ENCODE results near the gene C19orf33. TPM values are rescaled to one million over a fixed set of nuclear protein-coding genes. Genes with fewer than 3 reads are reported as not detected.

Gene C19orf33
- total and polyA plus RNA-seq, 9 of the 15 experiments (the other 6 are each of a cell fraction or from before 2014, with no cell fraction given), result 3.2 TPM; not detected in 8

GRCh38 chr19:38265921-38266429, 38.1 kb upstream of the C19orf33 start:
- in situ Hi-C loops (cut with MboI), result no loop called here
- H3K9me1 ChIP-seq (ENCODE audit: control insufficient read depth, insufficient read depth, low read length), result no peaks in the 10 kb centered on the region
- H3K27me3 ChIP-seq (ENCODE audit: control insufficient read depth in 2 of 2, insufficient read depth in 2 of 2, low read length in 2 of 2), result no peaks in the 10 kb centered on the region
- DNase-seq (ENCODE audit: extremely low read depth in 1 of 4, low spot score in 3 of 4) (no peak), FAIRE-seq (no peak), ATAC-seq (no peak)
- CTCF ChIA-PET (ENCODE audit: low intra/inter-chr PET ratio), result no interaction called here
- H3K4me2 ChIP-seq (ENCODE audit: insufficient read depth, low read length), result no peak overlapping the region
- peak overlapping the region in 1 of 2 experiments; percentile 21; a peak in 1 of 4 replicates for H3K9ac ChIP-seq (ENCODE audit: insufficient read depth in 1 of 2, low read depth in 2 of 2, low read length in 2 of 2)
- no peak for TF ChIP-seq PHF21A (IDR thresholded peaks at IDR 0.05; ENCODE audit: borderline replicate concordance, low read depth)
- TF ChIP-seq TCF7 (IDR thresholded peaks at IDR 0.05; ENCODE audit: borderline replicate concordance), result no peak
- no peak for TF ChIP-seq POLR2H (tag; IDR thresholded peaks at IDR 0.05; ENCODE audit: low read depth)
- no peak for TF ChIP-seq EP300 (IDR thresholded peaks at IDR 0.05; ENCODE audit: low read length)
- TF ChIP-seq, protein P1, sequence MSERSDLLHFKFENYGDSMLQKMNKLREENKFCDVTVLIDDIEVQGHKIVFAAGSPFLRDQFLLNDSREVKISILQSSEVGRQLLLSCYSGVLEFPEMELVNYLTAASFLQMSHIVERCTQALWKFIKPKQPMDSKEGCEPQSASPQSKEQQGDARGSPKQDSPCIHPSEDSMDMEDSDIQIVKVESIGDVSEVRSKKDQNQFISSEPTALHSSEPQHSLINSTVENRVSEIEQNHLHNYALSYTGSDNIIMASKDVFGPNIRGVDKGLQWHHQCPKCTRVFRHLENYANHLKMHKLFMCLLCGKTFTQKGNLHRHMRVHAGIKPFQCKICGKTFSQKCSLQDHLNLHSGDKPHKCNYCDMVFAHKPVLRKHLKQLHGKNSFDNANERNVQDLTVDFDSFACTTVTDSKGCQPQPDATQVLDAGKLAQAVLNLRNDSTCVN (CRISPR knock-in tag; IDR thresholded peaks at IDR 0.05), result no peak
- no peak for TF ChIP-seq LARP7 (IDR thresholded peaks at IDR 0.05)
- no peak for TF ChIP-seq ZNF79 (CRISPR knock-in tag; IDR thresholded peaks at IDR 0.05; ENCODE audit: low read depth)
- no peak for TF ChIP-seq KDM2B (CRISPR knock-in tag; IDR thresholded peaks at IDR 0.05)
- WGBS (ENCODE audit: insufficient coverage, low coverage, missing lambda C conversion rate), result 83% methylated on average over 11 of the region's 12 CpGs
- POLR2A ChIA-PET, result interaction anchor here (0.7 to 1.7 kb wide), 3 partner anchors 11 to 17 kb away, joined by 4 to 5 read pairs (median 4); no protein-coding TSS in a partner anchor
- no peaks in the 10 kb centered on the region for H3K79me2 ChIP-seq (ENCODE audit: control insufficient read depth, insufficient read depth, low read length)
- no peaks in the 10 kb centered on the region for H4K20me1 ChIP-seq (replicated peaks; ENCODE audit: control insufficient read depth, insufficient read depth, low read length)
- H3K36me3 ChIP-seq (ENCODE audit: control insufficient read depth, insufficient read depth, low read length), result no peaks in the 10 kb centered on the region
- no TSS peak for BruUV-seq (replicated peaks)
- H3K27ac ChIP-seq (ENCODE audit: extremely low read depth, low read depth, low read length), result no peak overlapping the region
- no peaks in the 10 kb centered on the region for H3K9me3 ChIP-seq (replicated peaks; ENCODE audit: control insufficient read depth, insufficient read depth, low read depth, low read length)
- peaks cover 44 to 52% of the 10 kb centered on the region in 2 experiments for H3K4me1 ChIP-seq (replicated peaks in 1 of 2; ENCODE audit: control insufficient read depth in 2 of 2, insufficient read depth in 2 of 2, low read length in 2 of 2)
- H3K4me3 ChIP-seq, result no peak overlapping the region
- intact Hi-C loops (cut with micrococcal nuclease), result no loop called here
- H2AFZ ChIP-seq (ENCODE audit: low read depth, low read length), result peak overlapping the region; percentile 72

Data from K562 (cell line).